HFF-Myc (cell line): Measurements from ENCODE around the gene IDS.
"Not testable (repeated sequence)": the region's sequence is repeated elsewhere in the genome, so short reads cannot be mapped to it uniquely, and the experiment has no call there.

Experiments
- DNase-seq: peaks from one replicate; pipeline ENCODE4 v3.0.0-alpha.2; 2011; ENCODE audit warnings: low read depth; ENCODE audit errors: extremely low read depth
- H3K4me3 ChIP-seq: replicated peaks from 2 replicates; pipeline ENCODE4 v1.5.1; 2011; ENCODE audit warnings: low read depth, mild to moderate bottlenecking, control low read depth, low read length
- CTCF ChIP-seq: IDR thresholded peaks from 2 replicates; pipeline ENCODE4 v1.5.1; 2012; ENCODE audit warnings: mild to moderate bottlenecking, low read depth, low read length, control low read depth; ENCODE audit errors: missing control alignments

The IDS gene

DNA sequence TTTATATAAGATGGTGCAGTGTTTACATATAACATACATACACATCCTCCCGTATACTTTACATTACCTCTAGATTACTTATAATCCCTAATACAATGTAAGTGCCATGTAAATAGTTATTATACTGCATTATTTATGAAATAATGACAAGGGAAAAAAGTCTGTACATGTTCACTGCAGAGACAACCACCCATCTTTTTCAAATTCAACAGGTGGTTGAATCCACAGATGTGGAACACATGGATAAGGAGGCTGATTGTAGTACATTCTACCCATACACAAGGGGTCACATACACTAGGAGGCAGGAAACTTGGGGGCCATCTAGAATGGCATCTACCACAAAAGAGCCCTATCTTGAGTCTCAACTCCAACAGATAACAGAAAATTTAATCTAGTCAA, 3.4 kb upstream of the IDS start:
- TF ChIP-seq CTCF, result no peak
- DNase-seq, result no peak

GRCh38 chrX:149506349-149506748, 1.2 kb upstream of the IDS start:
- no peak overlapping the region for H3K4me3 ChIP-seq
- no peak for DNase-seq
- no peak for TF ChIP-seq CTCF

More for the DNA sequence above, 3.4 kb upstream of the IDS start:
- H3K4me3 ChIP-seq, result no peak overlapping the region

DNA sequence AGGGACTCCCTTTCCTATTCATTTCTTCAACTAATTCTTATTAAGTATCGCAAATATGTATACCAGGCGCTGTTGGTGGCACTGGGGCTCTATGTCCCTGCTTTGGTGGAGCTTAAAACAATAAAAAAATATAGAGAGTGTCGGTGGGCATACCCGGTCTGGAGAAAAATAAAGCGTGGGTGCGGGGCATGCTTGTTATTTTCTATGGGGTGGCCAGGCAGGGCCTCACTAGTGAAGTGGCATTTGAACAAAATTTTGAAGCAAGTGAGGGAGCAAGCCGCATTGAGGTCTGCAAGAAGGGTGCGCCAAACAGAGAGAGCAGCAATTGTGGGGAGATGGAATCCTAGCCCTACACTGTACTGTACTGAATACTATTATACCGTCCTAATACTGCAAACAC, 565 bp upstream of the IDS start:
- TF ChIP-seq CTCF, result no peak
- no peak for DNase-seq
- H3K4me3 ChIP-seq, result no peak overlapping the region; the same call in 1 of the 2 replicates

DNA sequence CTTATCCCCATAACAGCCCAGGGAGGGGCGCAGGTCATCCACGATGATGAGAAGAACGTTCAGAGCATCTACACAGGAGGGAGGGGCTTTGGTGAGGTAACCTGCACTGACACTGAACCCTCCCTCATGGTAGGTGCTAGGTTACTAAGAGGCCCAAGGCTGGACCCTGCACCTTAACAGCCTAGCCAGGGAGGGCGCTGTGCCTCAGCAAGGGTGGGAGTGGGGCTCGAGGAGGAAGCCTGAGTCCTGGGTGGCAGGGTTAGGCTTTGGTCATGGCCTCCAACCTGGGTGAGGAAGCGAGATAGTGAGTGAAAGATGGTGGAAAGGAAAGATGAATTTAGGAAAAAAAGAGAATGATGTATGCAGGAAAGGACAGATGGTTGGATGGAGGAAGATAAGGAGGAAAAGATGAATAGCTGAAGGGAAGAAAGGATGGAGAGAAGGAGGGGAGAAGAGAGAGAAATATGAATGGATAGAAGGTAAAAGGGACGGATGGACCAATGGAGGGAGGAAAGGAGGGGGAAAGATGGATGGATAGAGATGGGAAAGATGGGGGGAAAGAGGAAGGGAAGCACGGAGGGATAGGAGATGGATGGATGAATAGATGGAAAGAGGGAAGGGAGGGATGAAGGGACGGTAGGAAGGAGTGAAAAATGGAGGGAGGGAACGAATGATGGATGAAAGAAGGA, 736 bp downstream of the IDS start:
- DNase-seq, result no peak
- peak overlapping the region; percentile 55 for H3K4me3 ChIP-seq
- TF ChIP-seq CTCF, result peak; percentile 22

- H3K4me3 ChIP-seq, result 0 out of 2 replicates have a peak overlapping the region, but pooled peaks have one; percentile 55
- not testable (repeated sequence) for DNase-seq
These were observed 1.7 kb downstream of the IDS start for GRCh38 chrX:149503446-149503845.

- H3K4me3 ChIP-seq, DNase-seq: not testable (repeated sequence)
These were observed 2.2 kb downstream of the IDS start for GRCh38 chrX:149502923-149503322.

DNA sequence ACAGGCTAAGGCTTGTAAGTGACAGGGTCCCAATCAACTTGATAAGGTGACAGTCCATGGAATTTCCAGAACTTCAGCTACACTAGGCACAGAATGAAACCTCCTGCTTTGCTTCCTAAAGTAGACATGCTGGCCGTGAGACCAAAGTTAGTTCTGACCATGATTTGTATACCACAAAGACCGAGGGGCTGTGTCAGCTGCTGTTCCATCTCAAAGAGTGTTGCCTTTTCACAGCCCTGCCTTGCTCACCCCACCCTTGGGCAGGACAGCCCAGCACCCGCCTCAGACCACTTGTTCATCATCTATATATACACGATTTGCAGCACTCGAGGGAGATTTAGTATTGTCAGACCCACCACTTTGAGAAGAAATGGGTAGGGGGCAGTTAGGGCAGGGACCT, 5.3 kb downstream of the IDS start:
- no peak for DNase-seq
- no peak overlapping the region for H3K4me3 ChIP-seq
- no peak for TF ChIP-seq CTCF

GRCh38 chrX:149498767-149499166, 6.3 kb downstream of the IDS start:
- TF ChIP-seq CTCF, result no peak
- no peak for DNase-seq
- no peak overlapping the region for H3K4me3 ChIP-seq
